ENCODE data around the gene CEP19. TPM values are rescaled to one million over a fixed set of nuclear protein-coding genes. Genes with fewer than 3 reads are reported as not detected.

CEP19 gene
- polyA plus RNA-seq, 4 donors = 0.22 to 1.6 (median 0.75) TPM; not detected in 1

DNA sequence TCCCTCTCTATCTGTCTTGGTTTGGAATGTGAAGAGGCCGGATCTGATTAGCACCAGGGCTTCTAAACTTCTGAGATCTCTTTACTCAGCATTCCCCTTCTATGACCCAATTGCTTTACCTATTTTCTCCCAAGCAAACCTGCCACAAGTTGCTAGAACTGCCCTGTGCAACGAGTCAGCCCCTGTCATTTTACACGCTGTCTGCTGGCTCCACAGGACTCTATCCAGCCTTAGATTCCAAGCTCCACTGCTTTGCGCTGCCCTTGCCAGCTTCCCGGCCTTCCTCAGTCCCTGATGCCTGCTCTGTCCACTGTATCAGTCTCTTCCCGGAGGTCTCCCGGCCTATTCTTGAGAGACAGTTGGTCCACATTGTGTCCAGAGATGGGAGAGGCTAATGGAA is 12.3 kb downstream of the CEP19 start:
- no peak for FAIRE-seq
- Histone ChIP-seq H3K9me3 (ENCODE audit: control insufficient read depth in 2 of 2, insufficient read depth in 1 of 2, low read depth in 1 of 2, low read length in 1 of 2) (no peaks in the 10 kb centered on the region), H3K27ac (ENCODE audit: low read depth in 1 of 3, low read length in 2 of 3) (no peak overlapping the region), H3K4me1 (ENCODE audit: control insufficient read depth in 3 of 3, insufficient read depth in 2 of 3, low read depth in 1 of 3, low read length in 2 of 3) (no peaks in the 10 kb centered on the region), H3K36me3 (ENCODE audit: control insufficient read depth in 3 of 3, insufficient read depth in 2 of 3, low read depth in 1 of 3, low read length in 3 of 3) (no peaks in the 10 kb centered on the region), H3K4me3 (ENCODE audit: low read depth in 1 of 3, low read length in 3 of 3) (no peak overlapping the region), H3K27me3 (ENCODE audit: control insufficient read depth in 3 of 3, insufficient read depth in 3 of 3, low read length in 3 of 3) (no peaks in the 10 kb centered on the region)
- 87 to 89% (median 88%) methylated on average over 7 of the region's 7 CpGs for WGBS, 3 donors
- DNase-seq = no peak

DNA sequence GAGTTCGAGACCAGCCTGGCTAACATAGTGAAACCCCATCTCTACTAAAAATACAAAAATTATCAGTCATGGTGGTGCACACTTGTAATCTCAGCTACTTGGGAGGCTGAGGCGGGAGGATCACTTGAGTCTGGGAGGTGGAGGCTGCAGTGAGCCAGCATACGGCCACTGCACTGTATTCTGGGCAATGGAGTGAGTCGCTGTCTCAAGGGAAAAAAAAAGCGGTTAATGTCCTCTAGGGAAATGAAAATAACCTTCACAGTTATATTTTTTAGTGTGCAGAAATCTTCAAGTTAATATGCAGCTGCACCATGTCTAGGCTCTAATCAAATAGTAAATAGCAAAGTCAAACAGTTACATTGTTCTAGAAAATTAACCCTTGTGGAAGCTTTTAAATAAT is 14.8 kb downstream of the CEP19 start:
- Histone ChIP-seq H3K27ac (ENCODE audit: low read depth in 1 of 3, low read length in 2 of 3) (no peak overlapping the region), H3K36me3 (ENCODE audit: control insufficient read depth in 3 of 3, insufficient read depth in 2 of 3, low read depth in 1 of 3, low read length in 3 of 3) (no peaks in the 10 kb centered on the region), H3K9me3 (ENCODE audit: control insufficient read depth in 2 of 2, insufficient read depth in 1 of 2, low read depth in 1 of 2, low read length in 1 of 2) (no peaks in the 10 kb centered on the region), H3K4me3 (ENCODE audit: low read depth in 1 of 3, low read length in 3 of 3) (no peak overlapping the region), H3K27me3 (ENCODE audit: control insufficient read depth in 3 of 3, insufficient read depth in 3 of 3, low read length in 3 of 3) (no peaks in the 10 kb centered on the region), H3K4me1 (ENCODE audit: control insufficient read depth in 3 of 3, insufficient read depth in 2 of 3, low read depth in 1 of 3, low read length in 2 of 3) (no peaks in the 10 kb centered on the region)
- DNase-seq = no peak
- 87 to 93% (median 89%) methylated on average over 5 of the region's 5 CpGs for WGBS, 3 donors
- FAIRE-seq = no peak

DNA sequence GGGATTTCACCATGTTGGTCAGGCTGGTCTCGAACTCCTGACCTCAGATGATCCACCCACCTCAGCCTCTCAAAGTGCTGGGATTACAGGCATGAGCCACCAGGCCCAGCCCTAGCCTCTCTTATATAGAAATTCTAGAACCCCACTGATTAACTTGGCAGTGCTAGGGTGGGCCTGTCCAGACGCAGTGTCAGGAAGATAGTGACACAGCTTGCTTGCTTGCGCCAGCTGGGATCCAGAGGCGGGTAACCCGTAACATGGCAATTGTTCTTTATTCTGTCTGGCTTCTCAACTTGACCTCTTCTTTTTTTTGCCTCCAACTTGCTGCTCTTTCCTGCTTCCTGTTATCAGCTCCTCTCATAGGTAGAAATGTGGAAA is 16.2 kb downstream of the CEP19 start:
- Histone ChIP-seq H3K27me3 (ENCODE audit: control insufficient read depth in 3 of 3, insufficient read depth in 3 of 3, low read length in 3 of 3) (no peaks in the 10 kb centered on the region), H3K4me3 (ENCODE audit: low read depth in 1 of 3, low read length in 3 of 3) (no peak overlapping the region), H3K9me3 (ENCODE audit: control insufficient read depth in 2 of 2, insufficient read depth in 1 of 2, low read depth in 1 of 2, low read length in 1 of 2) (no peaks in the 10 kb centered on the region), H3K4me1 (ENCODE audit: control insufficient read depth in 3 of 3, insufficient read depth in 2 of 3, low read depth in 1 of 3, low read length in 2 of 3) (no peaks in the 10 kb centered on the region), H3K36me3 (ENCODE audit: control insufficient read depth in 3 of 3, insufficient read depth in 2 of 3, low read depth in 1 of 3, low read length in 3 of 3) (no peaks in the 10 kb centered on the region), H3K27ac (ENCODE audit: low read depth in 1 of 3, low read length in 2 of 3) (no peak overlapping the region)
- DNase-seq = no peak
- 83 to 90% (median 85%) methylated on average over 5 of the region's 5 CpGs for WGBS, 3 donors
- FAIRE-seq = no peak

DNA sequence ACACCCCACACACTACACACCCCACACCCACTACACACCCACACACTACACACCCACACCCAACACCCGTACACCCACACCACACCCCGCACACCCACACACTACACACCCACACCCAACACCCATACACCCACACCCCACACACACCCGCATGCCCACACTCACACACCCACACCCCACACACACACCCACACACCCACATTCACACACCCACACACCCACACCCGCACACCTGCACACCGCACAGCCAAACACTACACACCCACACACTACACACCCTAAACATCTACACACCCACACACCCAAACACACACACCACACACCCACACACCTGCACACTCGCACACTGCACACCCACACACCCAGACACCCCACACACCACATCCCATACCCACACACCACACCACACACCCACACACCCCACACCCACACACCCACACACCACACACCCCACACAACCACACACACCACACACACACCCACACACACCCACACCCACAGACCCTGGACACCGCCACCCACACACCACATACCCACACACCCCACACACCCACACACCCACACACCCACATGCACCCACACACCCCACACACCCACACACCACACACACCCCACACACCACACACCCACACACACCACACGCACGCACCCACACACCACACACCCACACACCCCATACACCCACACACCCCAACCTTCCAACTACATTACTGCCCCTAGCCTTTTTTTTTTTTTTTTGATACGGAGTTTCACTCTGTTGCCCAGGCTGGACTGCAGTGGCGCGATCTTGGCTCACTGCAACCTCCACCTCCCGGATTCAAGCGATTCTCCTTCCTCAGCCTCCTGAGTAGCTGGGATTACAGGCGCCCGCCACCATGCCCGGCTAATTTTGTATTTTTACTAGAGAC is 16.9 kb downstream of the CEP19 start:
- H3K36me3 ChIP-seq (ENCODE audit: control insufficient read depth in 3 of 3, insufficient read depth in 2 of 3, low read depth in 1 of 3, low read length in 3 of 3) = no peaks in the 10 kb centered on the region
- H3K9me3 ChIP-seq (ENCODE audit: control insufficient read depth in 2 of 2, insufficient read depth in 1 of 2, low read depth in 1 of 2, low read length in 1 of 2) = no peaks in the 10 kb centered on the region
- FAIRE-seq = no peak
- WGBS, 3 donors = 85 to 91% (median 90%) methylated on average over 17 of the region's 17 CpGs
- no peaks in the 10 kb centered on the region for H3K27me3 ChIP-seq (ENCODE audit: control insufficient read depth in 3 of 3, insufficient read depth in 3 of 3, low read length in 3 of 3)
- no peak overlapping the region for H3K4me3 ChIP-seq (ENCODE audit: low read depth in 1 of 3, low read length in 3 of 3)
- no peak overlapping the region for H3K27ac ChIP-seq (ENCODE audit: low read depth in 1 of 3, low read length in 2 of 3)
- no peaks in the 10 kb centered on the region for H3K4me1 ChIP-seq (ENCODE audit: control insufficient read depth in 3 of 3, insufficient read depth in 2 of 3, low read depth in 1 of 3, low read length in 2 of 3)
- no peak for DNase-seq

DNA sequence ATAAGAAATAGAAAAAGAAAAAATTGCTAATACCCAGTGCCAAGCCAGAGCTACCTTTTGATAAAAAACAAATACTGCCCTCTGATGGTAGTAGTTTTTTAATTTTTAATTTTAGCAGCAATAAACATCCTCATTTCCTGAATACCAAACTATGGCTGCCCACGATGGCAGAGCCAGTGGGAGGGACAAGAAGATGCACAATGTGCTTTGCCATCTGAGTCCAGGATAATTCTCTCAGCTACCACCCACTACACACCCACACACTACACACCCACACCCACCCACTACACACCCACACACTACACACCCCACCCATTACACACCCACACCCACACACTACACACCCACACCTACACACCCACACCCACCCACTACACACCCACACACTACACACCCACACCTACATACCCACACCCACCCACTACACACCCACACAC is 17.8 kb downstream of the CEP19 start:
- Histone ChIP-seq H3K9me3 (ENCODE audit: control insufficient read depth in 2 of 2, insufficient read depth in 1 of 2, low read depth in 1 of 2, low read length in 1 of 2) (no peaks in the 10 kb centered on the region), H3K36me3 (ENCODE audit: control insufficient read depth in 3 of 3, insufficient read depth in 2 of 3, low read depth in 1 of 3, low read length in 3 of 3) (no peaks in the 10 kb centered on the region), H3K4me3 (ENCODE audit: low read depth in 1 of 3, low read length in 3 of 3) (no peak overlapping the region), H3K4me1 (ENCODE audit: control insufficient read depth in 3 of 3, insufficient read depth in 2 of 3, low read depth in 1 of 3, low read length in 2 of 3) (no peaks in the 10 kb centered on the region), H3K27me3 (ENCODE audit: control insufficient read depth in 3 of 3, insufficient read depth in 3 of 3, low read length in 3 of 3) (no peaks in the 10 kb centered on the region), H3K27ac (ENCODE audit: low read depth in 1 of 3, low read length in 2 of 3) (no peak overlapping the region)
- FAIRE-seq = no peak
- WGBS, 3 donors = 0 to 6% (median 0%) methylated on average over 1 of the region's 1 CpG
- no peak for DNase-seq

DNA sequence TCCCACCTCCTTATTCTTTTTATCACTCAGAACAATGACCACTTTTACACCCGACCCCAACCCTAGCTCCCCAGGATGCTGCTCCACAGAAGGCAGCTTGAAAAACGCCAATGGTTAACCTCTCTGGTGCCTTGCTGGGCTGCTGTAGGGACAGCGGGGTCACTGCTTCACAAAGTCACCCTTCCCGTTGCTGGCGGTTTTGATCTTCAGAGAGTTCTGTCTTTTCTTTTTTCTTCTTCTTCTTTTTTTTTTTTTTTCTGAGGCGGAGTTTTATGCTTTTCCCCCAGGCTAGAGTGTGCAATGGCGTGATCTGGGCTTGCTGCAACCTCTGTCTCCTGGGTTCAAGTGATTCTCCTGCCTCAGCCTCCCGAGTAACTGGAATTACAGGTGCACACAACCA is 20.7 kb downstream of the CEP19 start:
- no peak overlapping the region for H3K4me3 ChIP-seq (ENCODE audit: low read depth in 1 of 3, low read length in 3 of 3)
- no peak overlapping the region for H3K27ac ChIP-seq (ENCODE audit: low read depth in 1 of 3, low read length in 2 of 3)
- no peaks in the 10 kb centered on the region for H3K9me3 ChIP-seq (ENCODE audit: control insufficient read depth in 2 of 2, insufficient read depth in 1 of 2, low read depth in 1 of 2, low read length in 1 of 2)
- DNase-seq = no peak
- FAIRE-seq = no peak
- H3K36me3 ChIP-seq (ENCODE audit: control insufficient read depth in 3 of 3, insufficient read depth in 2 of 3, low read depth in 1 of 3, low read length in 3 of 3) = no peaks in the 10 kb centered on the region
- WGBS, 3 donors = 66 to 74% (median 72%) methylated on average over 8 of the region's 8 CpGs
- H3K4me1 ChIP-seq (ENCODE audit: control insufficient read depth in 3 of 3, insufficient read depth in 2 of 3, low read depth in 1 of 3, low read length in 2 of 3) = no peaks in the 10 kb centered on the region
- H3K27me3 ChIP-seq (ENCODE audit: control insufficient read depth in 3 of 3, insufficient read depth in 3 of 3, low read length in 3 of 3) = no peaks in the 10 kb centered on the region

DNA sequence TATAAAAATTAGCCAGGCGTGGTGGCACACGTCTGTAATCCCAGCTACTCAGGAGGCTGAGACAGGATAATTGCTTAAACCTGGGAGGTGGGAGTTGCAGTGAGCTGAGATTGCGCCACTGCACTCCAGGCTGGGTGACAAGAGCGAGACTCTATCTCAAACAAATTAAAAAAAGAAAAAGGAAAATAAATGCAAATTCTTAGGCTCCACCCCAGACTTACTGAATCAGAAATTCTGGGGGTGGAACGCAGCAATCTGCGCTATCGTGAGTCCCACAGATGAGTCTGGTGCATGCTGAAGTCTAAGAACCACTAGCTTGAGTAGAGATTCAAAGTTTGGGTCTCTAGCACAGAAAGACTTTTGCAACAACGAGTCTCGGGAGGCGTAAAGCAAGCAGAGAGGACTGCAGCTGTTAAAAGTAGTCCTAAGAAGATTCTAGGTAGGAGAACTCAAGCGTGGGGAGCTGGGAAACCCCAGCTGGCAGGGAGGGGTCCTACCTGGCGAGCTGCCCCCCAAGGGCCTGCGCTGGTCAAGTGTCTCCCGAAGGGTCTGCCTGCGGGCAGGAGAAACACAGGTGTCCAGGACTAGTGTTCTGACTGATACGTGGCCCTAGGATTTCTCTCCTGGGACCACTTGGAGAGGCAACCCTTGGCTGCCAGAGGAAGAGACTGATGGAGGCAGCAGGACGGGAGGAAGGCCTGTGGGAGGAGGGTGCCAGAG is 21.9 kb downstream of the CEP19 start:
- H3K4me1 ChIP-seq (ENCODE audit: control insufficient read depth in 3 of 3, insufficient read depth in 2 of 3, low read depth in 1 of 3, low read length in 2 of 3) = no peaks in the 10 kb centered on the region
- H3K27me3 ChIP-seq (ENCODE audit: control insufficient read depth in 3 of 3, insufficient read depth in 3 of 3, low read length in 3 of 3) = no peaks in the 10 kb centered on the region
- H3K27ac ChIP-seq (ENCODE audit: low read depth in 1 of 3, low read length in 2 of 3) = no peak overlapping the region
- H3K4me3 ChIP-seq (ENCODE audit: low read depth in 1 of 3, low read length in 3 of 3) = no peak overlapping the region
- 85 to 89% (median 89%) methylated on average over 17 of the region's 17 CpGs for WGBS, 3 donors
- H3K9me3 ChIP-seq (ENCODE audit: control insufficient read depth in 2 of 2, insufficient read depth in 1 of 2, low read depth in 1 of 2, low read length in 1 of 2) = no peaks in the 10 kb centered on the region
- FAIRE-seq = no peak
- H3K36me3 ChIP-seq (ENCODE audit: control insufficient read depth in 3 of 3, insufficient read depth in 2 of 3, low read depth in 1 of 3, low read length in 3 of 3) = no peaks in the 10 kb centered on the region
- no peak for DNase-seq

DNA sequence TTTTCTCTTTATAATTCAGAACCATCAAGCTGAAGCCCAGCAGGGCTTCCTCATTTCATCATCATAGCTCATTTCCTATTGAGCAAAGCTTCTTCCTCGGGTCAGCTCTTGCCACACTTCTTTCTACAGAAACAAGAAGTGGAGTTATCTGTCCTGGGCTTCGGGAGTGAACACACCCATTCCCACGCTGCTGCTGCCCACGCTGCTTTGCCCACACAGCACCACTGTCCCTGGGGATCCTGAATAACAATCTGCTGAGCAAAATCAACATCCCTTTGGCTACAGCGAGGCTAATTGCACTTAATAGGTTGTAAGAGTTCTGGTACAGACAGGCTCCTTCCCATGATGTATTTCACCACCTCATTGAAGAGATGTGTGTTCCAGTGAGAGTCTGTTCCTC is 23.7 kb downstream of the CEP19 start:
- no peak for DNase-seq
- FAIRE-seq = no peak
- H3K36me3 ChIP-seq (ENCODE audit: control insufficient read depth in 3 of 3, insufficient read depth in 2 of 3, low read depth in 1 of 3, low read length in 3 of 3) = no peaks in the 10 kb centered on the region
- 37 to 49% (median 46%) methylated on average over 5 of the region's 5 CpGs for WGBS, 3 donors
- H3K27ac ChIP-seq (ENCODE audit: low read depth in 1 of 3, low read length in 2 of 3) = no peak overlapping the region
- no peaks in the 10 kb centered on the region for H3K27me3 ChIP-seq (ENCODE audit: control insufficient read depth in 3 of 3, insufficient read depth in 3 of 3, low read length in 3 of 3)
- H3K4me3 ChIP-seq (ENCODE audit: low read depth in 1 of 3, low read length in 3 of 3) = no peak overlapping the region
- no peaks in the 10 kb centered on the region for H3K4me1 ChIP-seq (ENCODE audit: control insufficient read depth in 3 of 3, insufficient read depth in 2 of 3, low read depth in 1 of 3, low read length in 2 of 3)
- H3K9me3 ChIP-seq (ENCODE audit: control insufficient read depth in 2 of 2, insufficient read depth in 1 of 2, low read depth in 1 of 2, low read length in 1 of 2) = peaks cover 0 to 2% of the 10 kb centered on the region in 2 donors
